A204.1 (cell line): Measurements from ENCODE around the gene VAMP8.
A peak's percentile ranks its signal among the peaks of the same experiment; 100 is the strongest.
"Not testable (repeated sequence)": the region's sequence is repeated elsewhere in the genome, so short reads cannot be mapped to it uniquely, and the experiment has no call there.

Source experiments
- FAIRE-seq: peaks from 2 replicates; lab custom pipeline; 2012; peaks lifted over from hg19 to GRCh38; lab: Jason Lieb, UNC

VAMP8 gene

DNA sequence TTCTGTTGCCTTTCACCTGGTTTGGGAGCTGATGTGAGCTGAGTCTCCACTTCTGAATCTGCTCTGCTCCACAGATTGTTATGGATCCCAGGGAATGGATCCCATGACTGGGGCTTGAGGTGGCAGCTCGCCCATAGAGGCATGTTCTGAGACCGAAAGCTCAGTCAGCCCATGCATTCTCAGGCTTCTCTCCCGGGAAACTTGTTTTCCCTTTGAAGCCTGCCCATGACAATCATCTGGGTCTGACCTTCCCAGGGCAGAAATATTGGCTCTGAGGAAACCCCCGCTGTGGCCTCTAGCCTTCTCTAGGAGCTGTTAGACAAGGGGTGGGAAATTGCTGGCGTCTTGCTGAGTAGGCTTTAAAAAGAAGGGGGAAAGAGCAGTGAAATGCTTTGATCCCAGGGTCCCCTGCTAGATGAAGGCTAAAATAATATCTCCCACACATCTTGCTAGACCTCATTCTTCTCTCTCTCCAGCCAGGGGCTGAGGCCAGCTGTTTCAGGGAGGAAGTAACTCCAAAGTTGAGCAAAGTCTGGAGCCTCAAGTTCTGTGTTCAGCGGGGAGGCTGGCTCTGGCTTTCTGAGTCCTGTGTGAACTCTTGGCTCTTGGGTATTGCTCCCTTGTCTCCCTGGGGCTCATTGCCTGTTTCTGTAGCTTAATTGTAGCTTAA lies 2.0 kb downstream of the VAMP8 start:
- FAIRE-seq = no peak

DNA sequence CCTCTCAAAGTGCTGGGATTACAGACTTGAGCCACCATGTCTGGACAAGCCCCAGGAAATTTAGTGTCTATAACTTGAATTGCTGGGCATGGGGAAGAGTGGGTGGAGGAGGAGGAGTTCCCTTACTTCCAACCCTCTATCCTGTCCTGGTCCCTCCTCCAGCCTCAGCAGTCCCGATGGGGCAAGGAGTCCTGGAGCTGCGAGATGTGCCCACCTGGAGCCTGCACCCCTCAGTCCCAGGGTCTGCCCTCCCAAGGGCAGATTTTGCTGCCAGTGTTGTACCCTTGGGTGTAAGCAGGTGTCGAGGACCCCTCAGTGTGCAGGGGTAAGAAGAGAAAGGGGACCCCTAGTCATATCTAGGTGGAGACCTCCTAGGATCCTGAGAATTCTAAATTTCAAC lies 2.8 kb downstream of the VAMP8 start:
- FAIRE-seq = no peak

DNA sequence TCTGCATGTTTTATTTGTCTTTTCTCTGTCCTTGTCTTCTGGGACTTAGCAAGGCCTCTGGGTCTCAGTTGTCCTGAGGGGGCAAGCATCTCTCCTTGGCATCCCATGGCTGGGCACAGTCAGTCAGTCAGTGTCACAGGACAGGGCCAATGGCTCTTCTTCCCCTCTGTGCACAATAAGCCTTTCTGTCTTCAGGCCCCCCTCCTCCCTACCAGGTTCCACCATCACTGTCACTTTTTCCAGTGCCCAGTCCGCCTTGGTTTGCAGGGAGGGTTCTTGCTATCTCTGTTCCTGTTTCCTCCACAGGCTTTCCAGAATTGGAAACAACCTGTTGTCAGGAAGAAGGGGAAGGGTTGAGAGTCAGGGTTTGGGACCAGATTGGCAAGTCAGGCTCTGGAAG lies 5.1 kb downstream of the VAMP8 start:
- FAIRE-seq = no peak

DNA sequence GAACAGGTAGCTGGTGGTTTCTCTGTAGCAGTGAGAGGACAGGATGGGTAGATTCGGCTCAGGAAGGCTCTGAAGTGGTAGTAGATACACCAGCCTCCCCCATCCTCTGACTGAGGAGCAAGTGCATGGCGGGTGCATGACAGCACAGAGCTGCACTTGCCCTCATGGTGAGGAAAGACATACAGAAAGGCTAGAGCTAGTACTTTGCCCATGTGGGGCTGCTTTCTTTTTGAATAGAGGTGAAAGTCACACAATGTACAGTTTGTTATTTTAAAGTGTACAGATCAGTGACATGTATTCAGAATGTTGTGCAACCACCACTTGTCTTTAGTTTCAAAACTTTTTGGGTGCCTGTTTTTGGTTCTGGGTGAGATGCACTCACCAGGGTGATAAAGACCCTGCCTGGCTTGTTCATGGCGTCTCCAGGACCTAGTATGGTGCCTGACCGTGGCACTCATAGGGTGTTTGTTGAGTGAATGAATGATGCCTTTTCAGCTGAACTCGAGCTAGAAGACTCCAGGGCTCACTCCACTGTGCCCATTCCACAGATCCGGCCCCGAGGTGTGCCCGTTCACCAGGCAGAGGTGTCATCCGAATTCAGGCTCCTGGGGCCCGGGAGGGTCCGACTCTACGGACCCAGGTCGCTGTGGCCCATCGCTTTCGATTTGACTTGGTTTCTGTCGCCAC lies 6.4 kb downstream of the VAMP8 start:
- no peak for FAIRE-seq

DNA sequence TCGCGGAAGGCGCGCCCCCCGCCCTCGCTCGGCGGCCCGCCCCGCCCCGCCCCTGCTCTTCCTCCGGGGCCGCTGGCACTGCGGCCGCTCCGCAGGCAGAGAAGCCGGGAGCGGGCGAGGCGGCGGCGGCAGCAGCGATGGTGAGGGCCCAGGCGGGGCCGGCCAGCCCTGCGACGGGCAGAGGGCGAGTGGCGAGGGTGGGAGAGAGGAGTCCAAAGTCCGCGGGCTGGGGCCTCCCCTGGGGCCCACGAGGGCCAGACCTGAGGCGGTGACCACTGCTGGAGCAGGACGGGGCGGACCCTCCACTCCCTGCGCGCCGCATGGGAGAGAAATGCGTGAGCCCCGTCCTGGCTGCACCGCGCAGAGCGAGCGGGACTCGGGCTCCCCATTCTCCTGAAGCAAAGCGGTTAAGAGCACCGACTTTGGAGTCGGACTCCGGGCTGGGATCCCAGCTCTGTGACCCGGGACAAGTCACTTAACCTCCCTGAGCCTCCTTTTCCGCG lies 7.0 kb downstream of the VAMP8 start, which contains the start of gene VAMP5:
Gene VAMP5 (plus strand): TSS at position 78 of the 503 bp plus-strand sequence. CDS start 60 bp downstream, at position 138.
- FAIRE-seq = no peak

DNA sequence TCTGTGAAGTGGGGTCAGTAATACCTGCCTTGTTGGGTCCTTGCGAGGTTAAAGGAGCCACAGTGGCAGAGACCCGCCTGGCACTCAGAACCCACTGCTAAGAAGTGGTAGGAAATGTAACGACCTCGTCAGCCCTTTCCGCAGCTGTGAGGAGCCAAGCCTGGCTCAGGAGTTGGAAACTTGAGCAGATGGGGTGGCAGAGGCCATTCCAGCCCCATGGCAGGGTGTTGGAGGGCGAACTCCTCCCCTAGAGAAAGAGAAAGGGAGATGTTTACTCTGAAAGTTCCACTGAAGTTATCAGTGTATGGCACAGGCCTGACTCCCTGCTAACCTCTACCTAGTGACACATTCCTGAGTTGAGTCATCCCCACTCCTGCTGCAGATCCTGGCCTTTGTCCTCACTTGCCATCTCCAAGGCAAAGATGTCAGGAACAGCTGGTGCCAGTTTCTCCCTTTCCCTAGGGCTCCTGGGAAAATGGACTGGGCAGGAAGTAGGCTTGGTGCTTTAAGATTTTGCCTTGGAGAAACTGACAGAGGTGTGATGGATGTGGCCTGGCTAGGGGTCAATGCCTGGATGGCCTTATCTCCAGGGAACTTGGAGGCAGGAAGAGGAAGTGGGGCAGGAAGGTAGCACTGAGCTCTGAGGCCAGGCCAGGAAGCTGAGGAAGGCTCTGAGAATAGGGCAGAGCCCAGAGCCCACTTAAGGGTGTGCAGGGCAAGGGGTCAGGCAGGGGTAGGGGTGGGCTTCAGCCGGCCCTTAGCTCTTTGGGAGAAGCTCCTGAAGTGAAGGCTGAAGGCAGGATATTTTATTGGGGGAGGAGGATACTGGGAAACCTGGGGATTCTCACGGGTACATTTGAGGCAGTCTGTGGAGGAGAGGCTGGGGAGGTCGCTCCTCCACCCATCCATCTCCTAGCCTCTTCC lies 7.7 kb downstream of the VAMP8 start:
- no peak for FAIRE-seq

DNA sequence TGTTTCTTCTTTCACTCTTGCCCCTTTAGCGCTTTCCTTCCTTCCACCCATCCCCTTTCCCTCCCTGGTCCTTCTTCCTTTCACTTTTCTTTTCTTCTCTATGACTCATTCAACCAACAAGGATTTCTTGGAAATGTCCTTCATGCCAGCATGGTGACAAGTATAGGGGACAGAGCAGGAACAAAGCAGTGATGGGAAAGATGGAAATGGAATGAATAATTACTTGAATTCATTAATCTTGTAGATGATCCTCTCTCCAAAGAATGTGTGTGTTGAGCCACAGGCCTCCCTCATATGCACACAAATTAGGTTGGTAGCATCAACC lies 8.4 kb downstream of the VAMP8 start:
- FAIRE-seq = no peak

DNA sequence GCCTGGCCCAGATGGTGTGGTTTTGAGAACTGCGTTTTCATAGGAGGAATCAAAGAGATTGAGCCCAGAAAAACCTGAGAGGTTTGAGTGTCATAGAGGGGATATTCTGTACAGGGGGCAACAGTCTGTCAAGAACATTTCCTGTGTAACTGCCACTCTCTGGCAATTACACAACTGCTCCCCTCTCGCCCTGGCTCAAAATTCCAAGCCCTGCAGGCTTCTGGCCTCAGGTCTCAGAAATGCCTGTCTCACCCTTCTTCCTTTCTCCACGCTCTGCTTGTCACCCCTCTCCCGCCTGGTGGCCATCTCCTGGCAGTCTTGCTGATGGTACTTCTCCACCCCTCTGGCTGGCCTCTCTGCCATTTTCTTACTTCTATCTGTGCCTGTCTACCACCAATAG lies 10.8 kb downstream of the VAMP8 start:
- FAIRE-seq = no peak

DNA sequence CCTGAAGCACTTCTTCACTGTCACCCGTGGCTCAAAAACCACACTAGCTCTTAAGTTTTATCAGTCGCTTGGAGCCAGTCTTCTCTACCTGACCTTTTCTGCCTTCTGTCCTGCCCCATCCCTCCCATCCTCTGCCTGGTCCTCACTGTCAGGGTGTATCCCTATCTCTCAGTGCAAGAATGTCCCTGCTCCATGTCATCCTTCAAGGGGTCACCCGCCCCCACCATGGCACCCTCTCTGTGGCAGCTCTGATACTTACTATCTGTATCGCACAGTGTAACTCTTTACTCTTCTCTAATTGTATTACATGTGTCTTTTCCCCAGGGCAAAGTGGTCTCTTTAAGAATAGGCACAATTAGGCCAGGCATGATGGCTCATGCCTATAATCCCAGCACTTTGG lies 11.3 kb downstream of the VAMP8 start:
- FAIRE-seq = no peak

DNA sequence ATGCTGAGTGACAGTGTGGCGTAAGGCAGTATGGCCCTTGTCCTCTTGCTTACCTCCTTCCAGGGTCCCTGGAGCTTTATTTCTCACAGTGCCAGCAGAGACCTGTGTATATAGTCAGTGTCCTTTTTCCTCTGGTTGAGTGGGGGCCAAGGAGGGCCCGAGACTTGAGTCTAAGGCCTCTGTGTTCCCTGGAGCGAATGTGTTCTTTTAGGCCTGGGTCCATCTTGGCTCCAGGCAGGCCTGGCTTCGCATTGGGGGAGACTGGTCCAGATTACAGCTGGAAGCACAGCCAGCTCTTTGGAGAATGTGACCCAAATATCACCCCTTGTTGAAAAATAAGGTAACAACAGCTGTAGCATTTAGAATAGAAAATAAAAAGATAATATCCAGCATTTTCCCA lies 11.8 kb downstream of the VAMP8 start:
- no peak for FAIRE-seq

DNA sequence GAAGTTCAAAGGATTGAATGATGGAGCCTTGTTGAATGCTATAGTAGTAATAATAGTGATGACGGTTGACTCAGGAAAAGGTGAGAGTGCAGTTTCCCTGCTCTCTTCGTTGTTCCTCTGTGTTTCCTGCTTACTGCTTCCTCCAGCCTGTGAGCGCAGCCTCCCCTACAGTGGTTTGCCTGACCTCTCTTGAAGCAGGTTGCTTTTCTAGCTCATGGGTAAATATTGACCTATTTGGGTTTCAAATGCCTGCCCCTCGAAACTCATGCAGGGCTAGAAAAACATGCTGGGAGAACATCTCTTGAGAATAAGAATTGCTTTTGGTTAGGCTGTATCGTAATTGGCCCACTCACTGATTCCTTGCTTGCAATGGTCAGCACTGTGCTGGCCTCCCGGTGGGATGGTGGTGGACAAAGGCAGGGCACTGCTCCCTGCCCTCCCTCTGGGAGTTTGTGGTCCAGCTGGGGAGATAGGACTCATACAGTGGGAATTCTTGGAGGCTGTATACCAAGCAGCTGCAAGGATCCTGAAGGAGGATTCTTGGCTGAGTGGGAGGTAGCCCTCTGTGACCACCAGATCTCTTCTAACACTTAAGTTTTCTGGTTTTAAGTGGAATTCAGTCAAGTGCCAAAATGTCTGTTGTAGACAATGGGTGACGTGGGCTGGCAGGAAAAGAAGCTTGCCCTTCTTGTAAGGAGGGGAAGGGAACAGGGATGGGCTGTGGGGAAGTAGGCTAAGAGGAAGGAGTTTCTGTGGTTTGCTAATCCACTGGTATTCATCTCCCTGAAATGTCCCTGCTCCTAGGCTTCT lies 12.8 kb downstream of the VAMP8 start:
- no peak for FAIRE-seq

DNA sequence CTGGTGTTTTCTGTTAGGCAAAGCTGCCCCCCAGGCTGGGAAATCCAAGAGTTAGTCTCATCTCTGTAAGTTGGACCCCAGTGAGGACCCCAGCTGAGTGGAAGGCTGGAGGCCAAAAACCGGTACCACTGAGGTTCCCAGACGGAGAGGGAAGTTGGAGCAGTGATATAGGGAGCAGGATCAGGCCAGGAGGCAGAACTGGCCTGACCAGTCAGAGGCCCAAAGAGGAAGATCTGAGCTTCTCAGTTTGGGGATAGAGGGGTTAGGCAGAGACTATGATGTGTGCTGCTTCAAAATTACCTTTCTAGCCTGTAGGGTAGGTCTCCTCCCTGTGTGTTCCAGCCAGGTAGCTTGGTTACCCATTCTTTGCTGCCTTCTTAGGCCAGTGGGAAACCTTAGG lies 13.6 kb downstream of the VAMP8 start:
- FAIRE-seq = no peak

DNA sequence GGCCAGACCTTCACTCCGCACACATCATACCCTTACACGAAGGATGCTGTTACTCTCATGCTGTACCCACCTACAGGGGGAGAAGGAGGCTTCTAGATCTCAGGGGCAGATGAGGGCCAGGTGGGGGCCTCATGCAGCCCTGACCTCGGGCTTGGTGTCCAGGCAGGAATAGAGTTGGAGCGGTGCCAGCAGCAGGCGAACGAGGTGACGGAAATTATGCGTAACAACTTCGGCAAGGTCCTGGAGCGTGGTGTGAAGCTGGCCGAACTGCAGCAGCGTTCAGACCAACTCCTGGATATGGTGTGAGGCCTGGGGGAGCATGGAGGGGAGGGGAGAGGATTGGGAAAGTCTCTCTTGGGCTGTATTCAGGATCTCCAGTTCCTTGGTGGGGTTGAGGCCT lies 14.2 kb downstream of the VAMP8 start:
- no peak for FAIRE-seq

DNA sequence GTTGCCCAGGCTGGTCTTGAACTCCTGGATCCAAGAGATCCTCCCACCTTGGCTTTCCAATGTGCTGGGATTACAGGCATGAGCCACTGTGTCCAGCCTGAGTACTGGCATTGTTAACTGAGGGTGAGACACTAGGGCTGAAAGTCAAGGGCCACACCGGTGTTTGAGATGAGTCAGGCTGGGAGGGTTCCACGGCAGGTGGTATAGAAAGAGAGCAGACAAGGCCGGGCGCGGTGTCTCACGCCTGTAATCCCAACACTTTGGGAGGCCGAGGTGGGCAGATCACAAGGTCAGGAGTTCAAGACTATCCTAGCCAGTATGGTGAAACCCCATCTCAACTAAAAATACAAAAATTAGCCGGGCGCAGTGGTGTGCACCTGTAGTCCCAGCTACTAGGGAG lies 14.9 kb downstream of the VAMP8 start:
- not testable (repeated sequence) for FAIRE-seq

DNA sequence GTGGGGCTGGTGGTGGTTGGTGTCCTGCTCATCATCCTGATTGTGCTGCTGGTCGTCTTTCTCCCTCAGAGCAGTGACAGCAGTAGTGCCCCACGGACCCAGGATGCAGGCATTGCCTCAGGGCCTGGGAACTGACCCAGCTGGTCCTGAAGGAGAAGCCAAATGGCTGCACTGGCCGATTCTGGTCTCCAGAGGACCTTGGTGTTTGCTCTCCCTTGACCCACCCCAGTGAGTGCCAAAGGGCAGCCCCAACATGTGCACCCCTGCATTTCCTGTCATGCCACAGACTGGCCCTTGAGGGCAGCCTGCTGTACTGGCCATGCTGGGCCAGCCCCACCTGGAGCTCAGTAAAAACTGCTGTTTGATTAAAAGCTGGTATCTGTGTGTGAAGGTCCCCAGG lies 15.6 kb downstream of the VAMP8 start:
- FAIRE-seq = no peak

DNA sequence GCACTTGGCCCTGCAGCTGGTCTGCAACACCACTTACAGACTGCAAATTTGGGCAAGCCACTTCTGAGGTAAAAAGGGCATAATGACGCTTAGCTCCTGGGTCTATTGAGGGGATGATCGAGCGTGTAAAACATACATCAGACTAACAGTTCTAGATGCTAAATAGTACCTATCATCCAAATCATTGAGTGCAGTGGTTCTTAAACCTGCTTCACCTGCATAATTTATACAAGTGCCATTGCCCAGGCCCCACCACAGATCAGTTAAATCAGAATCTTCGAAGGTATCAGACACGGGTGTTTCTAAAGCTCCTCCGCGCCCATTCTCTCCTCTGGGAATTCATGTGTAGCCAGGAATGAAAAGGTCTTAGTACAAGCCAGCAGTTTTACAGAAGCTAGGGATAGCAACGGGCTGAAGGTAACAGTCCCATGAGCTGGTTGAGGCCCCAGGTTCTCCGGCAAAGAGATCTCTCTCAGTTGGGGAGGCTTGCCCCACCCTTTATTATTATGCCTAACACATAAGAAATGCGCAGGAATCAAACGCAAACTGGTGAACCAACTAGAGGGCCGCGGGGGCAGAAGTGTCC lies 17.4 kb downstream of the VAMP8 start:
- no peak for FAIRE-seq

DNA sequence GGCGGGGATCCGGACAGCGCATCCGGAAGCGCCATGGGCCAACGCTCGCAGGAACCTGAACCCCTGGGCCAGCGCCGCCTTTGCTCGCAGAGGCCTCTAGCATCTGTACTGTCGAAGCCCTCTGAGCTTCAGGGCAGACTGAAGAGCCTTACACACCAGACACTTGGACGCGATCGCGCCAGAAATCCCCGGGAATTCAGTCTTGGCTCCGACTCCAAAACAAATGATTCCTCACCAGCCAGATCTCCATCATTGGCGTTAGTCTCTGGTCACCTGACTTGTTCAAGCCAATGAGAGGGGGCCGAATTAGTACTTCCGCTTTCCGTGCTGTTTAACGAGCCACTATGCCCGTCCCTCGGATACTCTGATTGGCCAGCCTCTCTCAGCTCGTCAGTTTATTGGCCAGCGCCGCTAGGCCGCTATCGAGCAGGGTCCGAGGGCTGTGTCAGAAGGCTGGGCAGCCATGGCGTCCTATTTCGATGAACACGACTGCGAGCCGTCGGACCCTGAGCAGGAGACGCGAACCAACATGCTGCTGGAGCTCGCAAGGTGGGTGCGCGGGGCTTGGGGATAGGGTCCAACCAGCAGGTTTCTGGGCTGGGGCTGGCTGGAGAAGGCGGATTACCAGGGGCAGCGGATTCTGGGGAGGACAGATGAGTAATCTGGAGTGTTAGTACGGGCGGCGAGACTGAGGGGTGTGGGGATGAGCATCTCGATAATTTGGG lies 18.1 kb downstream of the VAMP8 start, which contains the start of gene RNF181:
Gene RNF181 (plus strand): TSS at position 445 of the 725 bp plus-strand sequence. CDS start 19 bp downstream, at position 464.
- peak; percentile 99 for FAIRE-seq

DNA sequence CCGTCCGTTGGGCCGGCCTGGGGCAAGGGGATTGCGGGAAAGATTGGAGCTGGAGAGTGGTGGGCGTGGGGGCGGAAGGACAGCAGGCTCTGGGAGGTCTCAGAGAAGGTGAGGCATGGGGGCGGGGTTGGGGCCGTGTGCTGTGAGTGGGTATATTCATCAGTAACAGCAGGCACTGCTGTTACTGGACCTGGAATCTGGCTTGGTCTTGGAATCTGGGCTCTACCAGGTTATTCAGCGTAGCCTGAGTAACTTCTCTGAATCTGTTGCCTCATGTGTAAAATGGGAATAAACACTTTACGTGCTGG lies 18.6 kb downstream of the VAMP8 start:
- FAIRE-seq = no peak

DNA sequence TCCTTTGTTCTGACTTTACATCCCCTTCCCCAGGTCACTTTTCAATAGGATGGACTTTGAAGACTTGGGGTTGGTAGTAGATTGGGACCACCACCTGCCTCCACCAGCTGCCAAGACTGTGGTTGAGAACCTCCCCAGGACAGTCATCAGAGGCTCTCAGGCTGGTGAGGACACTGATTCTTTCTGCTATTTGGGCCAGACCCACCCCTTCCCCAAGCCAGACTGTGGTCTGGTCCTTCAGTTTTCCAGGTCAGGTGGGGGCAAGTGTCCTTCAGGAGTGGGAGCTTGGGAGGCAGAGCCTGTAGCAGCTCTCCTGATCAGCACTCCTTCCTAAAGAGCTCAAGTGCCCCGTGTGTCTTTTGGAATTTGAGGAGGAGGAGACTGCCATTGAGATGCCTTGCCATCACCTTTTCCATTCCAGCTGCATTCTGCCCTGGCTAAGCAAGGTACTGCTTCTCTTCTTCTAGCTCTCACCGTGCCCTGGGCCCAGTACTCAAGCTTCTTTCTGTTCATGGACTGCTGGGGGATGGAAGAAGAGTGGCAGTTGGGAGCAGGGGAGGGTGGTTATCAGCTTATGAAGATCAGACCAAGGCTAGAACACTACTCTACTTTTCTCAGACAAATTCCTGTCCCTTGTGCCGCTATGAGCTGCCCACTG lies 19.2 kb downstream of the VAMP8 start:
- no peak for FAIRE-seq

DNA sequence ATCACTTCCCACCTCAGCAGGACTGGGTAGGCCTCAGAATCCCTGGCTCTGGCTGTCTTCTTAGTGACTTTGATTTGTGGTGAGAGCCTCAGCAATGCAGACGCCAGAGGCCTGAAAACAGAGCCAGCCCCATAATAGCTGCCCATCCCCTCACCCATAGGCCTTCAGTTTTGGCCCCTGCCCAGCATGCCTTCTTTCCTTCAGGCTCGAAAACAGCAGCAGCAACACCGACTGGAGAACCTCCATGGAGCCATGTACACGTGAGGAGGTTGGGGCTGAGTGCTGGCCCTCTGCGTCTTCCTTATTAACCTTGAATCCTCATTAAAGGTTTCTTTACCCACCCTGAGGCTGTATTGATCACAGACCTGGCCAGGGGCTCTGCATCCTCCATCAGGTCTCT lies 19.9 kb downstream of the VAMP8 start:
- FAIRE-seq = no peak
